K562 (cell line): Measurements from ENCODE around the gene LY6G5B. TPM values are rescaled to one million over a fixed set of nuclear protein-coding genes. Genes with fewer than 3 reads are reported as not detected.

Source experiments
- ATAC-seq: fragments of 200-7000 bp; cut with Tn5 transposase; 3 replicates; pipeline ENCODE4 v1.9.1; 2020; ENCODE audit warnings: moderate library complexity
- BruUV-seq: library from RNA; stranded (reverse); fragments of 400-500 nt; replicated peaks from 2 replicates; lab custom pipeline; 2021; lab: Mats Ljungman, UMichigan
- CTCF ChIA-PET: fragments of 300-600 bp; formaldehyde crosslinking; extraction: SDS; loops from one replicate; lab custom pipeline; 2021; ENCODE audit warnings: low intra/inter-chr PET ratio; lab: Yijun Ruan, JAX
- POLR2A ChIA-PET: fragments of 300-600, 350-650 bp; sonication (Branson Sonifier 250); formaldehyde crosslinking; extraction: SDS; loops from one replicate; lab custom pipeline; 2021; ENCODE audit warnings: antibody characterized with exemption, inconsistent platforms; lab: Yijun Ruan, JAX
- DNase-seq, 4 experiments: peaks; one replicate each; pipeline versions ENCODE4 v3.0.0 to v3.0.0-alpha.2; 2011 to 2018; ENCODE audit warnings: low spot score in 3 of 4, mixed read lengths in 3 of 4; ENCODE audit errors: extremely low read depth in 1 of 4
- FAIRE-seq: peaks from 2 replicates; lab custom pipeline; 2011; peaks lifted over from hg19 to GRCh38; lab: Jason Lieb, UNC
- H2AFZ ChIP-seq: 2 replicates; pipeline ENCODE4 v1.6.0; 2011; ENCODE audit warnings: low read depth, low read length, control low read depth, inconsistent platforms
- H3K27ac ChIP-seq: fragments of 200-600 bp; 3 replicates; pipeline ENCODE4 v1.8.0; 2011; ENCODE audit warnings: low read depth, mild to moderate bottlenecking, control low read depth, inconsistent platforms, low read length, moderate library complexity, mixed read lengths; ENCODE audit errors: extremely low read depth
- H3K27me3 ChIP-seq, 2 experiments: fragments of 300-600 bp in 1 of 2; 2 replicates in 1 of 2; 3 replicates in 1 of 2; pipeline versions ENCODE4 v1.6.0 to v1.8.0; 2011; ENCODE audit warnings: inconsistent platforms in 2 of 2, low read length in 2 of 2, mild to moderate bottlenecking in 1 of 2, mixed read lengths in 1 of 2, moderate library complexity in 1 of 2; ENCODE audit not compliant: control insufficient read depth in 2 of 2, insufficient read depth in 2 of 2
- H3K36me3 ChIP-seq: fragments of 300-600 bp; 3 replicates; pipeline ENCODE4 v1.8.0; 2011; ENCODE audit warnings: mild to moderate bottlenecking, low read length, inconsistent platforms; ENCODE audit not compliant: control insufficient read depth, insufficient read depth
- H3K4me1 ChIP-seq, 2 experiments: fragments of 200-600 bp in 1 of 2; replicated peaks in 1 of 2; 2 replicates in 1 of 2; 3 replicates in 1 of 2; pipeline versions ENCODE4 v1.5.1 to v1.8.0; 2011; ENCODE audit warnings: inconsistent platforms in 2 of 2, low read length in 2 of 2, mild to moderate bottlenecking in 1 of 2, mixed read lengths in 1 of 2, moderate library complexity in 1 of 2; ENCODE audit not compliant: control insufficient read depth in 2 of 2, insufficient read depth in 2 of 2
- H3K4me2 ChIP-seq: 2 replicates; pipeline ENCODE4 v1.6.1; 2011; ENCODE audit warnings: low read length, control low read depth, inconsistent platforms, mixed read lengths; ENCODE audit not compliant: insufficient read depth
- H3K4me3 ChIP-seq: fragments of 200-600 bp; sonication (generic), shearing (Covaris generic); 2 replicates; pipeline ENCODE4 v1.5.1; 2016; ENCODE audit warnings: control low read depth, inconsistent platforms
- H3K79me2 ChIP-seq: fragments of 200-600 bp; 3 replicates; pipeline ENCODE4 v1.8.0; 2011; ENCODE audit warnings: low read length, inconsistent platforms; ENCODE audit not compliant: control insufficient read depth, insufficient read depth
- H3K9ac ChIP-seq, 2 experiments: 2 replicates each; pipeline versions ENCODE4 v1.6.0 to v1.6.1; 2011; ENCODE audit warnings: low read depth in 2 of 2, low read length in 2 of 2, control low read depth in 1 of 2, inconsistent platforms in 1 of 2, mild to moderate bottlenecking in 1 of 2, mixed read lengths in 1 of 2; ENCODE audit not compliant: insufficient read depth in 1 of 2
- H3K9me1 ChIP-seq: one replicate; pipeline ENCODE4 v1.6.0; 2011; ENCODE audit warnings: inconsistent platforms, mild to moderate bottlenecking, low read length, moderate library complexity; ENCODE audit not compliant: control insufficient read depth, insufficient read depth
- H3K9me3 ChIP-seq: replicated peaks from 2 replicates; pipeline ENCODE4 v1.5.1; 2011; ENCODE audit warnings: low read depth, low read length, inconsistent platforms; ENCODE audit not compliant: control insufficient read depth, insufficient read depth
- H4K20me1 ChIP-seq: replicated peaks from 2 replicates; pipeline ENCODE4 v1.6.1; 2011; ENCODE audit warnings: low read length, inconsistent platforms, mixed read lengths; ENCODE audit not compliant: control insufficient read depth, insufficient read depth
- BHLHE40 ChIP-seq: IDR thresholded peaks from 2 replicates; pipeline ENCODE4 v1.6.1; 2011; ENCODE audit warnings: low read length, improper control_type of control experiment
- BRF1 ChIP-seq: IDR thresholded peaks from 3 replicates; pipeline ENCODE4 v1.6.1; 2011; ENCODE audit warnings: borderline replicate concordance, mild to moderate bottlenecking; ENCODE audit not compliant: insufficient read length; ENCODE audit errors: extremely low read depth
- HNRNPL ChIP-seq: fragments of 200-400 bp; formaldehyde crosslinking; IDR thresholded peaks from 2 replicates; pipeline ENCODE4 v1.6.1; 2017; ENCODE audit warnings: low read depth, mild to moderate bottlenecking, low read length
- POLR2G ChIP-seq: fragments of 200-400 bp; formaldehyde crosslinking; IDR thresholded peaks from 2 replicates; pipeline ENCODE4 v1.6.1; 2017; ENCODE audit warnings: low read depth, mild to moderate bottlenecking, antibody characterized with exemption, low read length, moderate library complexity
- RB1 ChIP-seq: fragments of 450-650 bp; IDR thresholded peaks from 2 replicates; pipeline ENCODE4 v1.6.1; 2017; ENCODE audit warnings: low read depth, mild to moderate bottlenecking
- ZNF140 ChIP-seq: fragments of 250-450 bp; sonication (Bioruptor Pico); IDR thresholded peaks from 2 replicates; pipeline ENCODE4 v1.8.0; 2021; ENCODE audit warnings: moderate library complexity, mild to moderate bottlenecking, inconsistent platforms
- ZNF143 ChIP-seq: sonication (generic); formaldehyde crosslinking; IDR thresholded peaks from 2 replicates; pipeline ENCODE4 v1.9.0; 2022; ENCODE audit warnings: mild to moderate bottlenecking, missing genetic modification reagents
- WGBS: fragments of 100-300 bp; shearing (Covaris generic); methylation state at CpG from one replicate; pipeline ENCODE4 v1.1.6; 2016; ENCODE audit warnings: low coverage, mixed read lengths; ENCODE audit not compliant: insufficient coverage; ENCODE audit errors: missing lambda C conversion rate; 5-methylcytosine and 5-hydroxymethylcytosine counted together
- in situ Hi-C: fragments of 300-500 bp; cut with MboI; formaldehyde crosslinking; loops from 4 replicates; pipeline ENCODE4 v1.15.0; 2018; ENCODE audit warnings: inconsistent platforms, mixed read lengths
- intact Hi-C: fragments of 100-400 bp; cut with micrococcal nuclease; formaldehyde crosslinking; loops from 2 replicates; pipeline ENCODE4 v1.14.2; 2022
- polyA plus RNA-seq, 8 experiments: library from polyadenylated mRNA; depleted of rRNA in 4 of 8; stranded (reverse) in 5 of 8; unstranded in 3 of 8; fragments of >200 nt; fragmentation: Nextera tagmentation in 2 of 8; fragmentation: Illumina TruSeq in 1 of 8; extraction: Ambion mirVana in 2 of 8; extraction: Trizol in 1 of 8; gene quantifications; 2 replicates each; pipeline versions ENCODE4 v1.2.1 to v1.2.3, GENCODE V29; 2011 to 2014; ENCODE audit warnings: inconsistent platforms in 1 of 8, missing spikeins in 1 of 8
- total RNA-seq, 7 experiments: library from RNA; depleted of rRNA in 6 of 7; stranded (reverse); fragments of >200 nt in 6 of 7; fragmentation: Illumina TruSeq in 2 of 7; extraction: Trizol in 2 of 7; gene quantifications; 2 replicates each; pipeline versions ENCODE4 v1.2.1 to v1.2.3, GENCODE V29; 2011 to 2021; ENCODE audit warnings: low replicate concordance in 1 of 7
- TF ChIP-seq, protein P1 (sequence below): fragments of 450-650 bp; IDR thresholded peaks from 2 replicates; pipeline ENCODE4 v1.6.1; 2016; ENCODE audit warnings: low read depth
- TF ChIP-seq, protein P2 (sequence below): sonication (generic); formaldehyde crosslinking; IDR thresholded peaks from 2 replicates; pipeline ENCODE4 v1.8.0; 2022; ENCODE audit warnings: mild to moderate bottlenecking, missing genetic modification reagents

Gene LY6G5B
- total and polyA plus RNA-seq, 9 of the 15 experiments (the other 6 are each of a cell fraction or from before 2014, with no cell fraction given), result 6.0 to 27.0 (median 7.5) TPM

DNA sequence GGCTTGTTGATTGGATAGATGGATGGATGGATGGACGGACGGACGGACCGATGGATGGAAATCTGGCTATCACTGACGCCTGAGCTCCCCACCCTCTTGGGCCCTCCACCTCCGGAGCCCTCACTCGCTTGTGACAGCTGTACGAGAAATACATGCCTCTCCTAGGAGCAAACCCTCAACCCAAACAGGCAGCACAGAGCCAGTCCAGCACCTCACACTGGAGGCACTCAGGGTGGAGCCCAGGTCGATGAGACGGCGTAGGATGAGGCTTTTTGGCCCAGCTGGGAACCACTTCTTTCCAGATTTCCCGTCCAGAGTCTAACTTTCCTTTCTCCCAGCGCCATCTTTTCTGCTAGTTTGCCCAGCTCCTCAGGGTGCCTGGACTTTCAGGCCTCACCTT, 13.8 kb downstream of the LY6G5B start:
- no peak for ATAC-seq
- H3K9ac ChIP-seq, result peak overlapping the region in 1 of 2 experiments; percentile 59; a peak in 2 of 4 replicates
- ChIA-PET CTCF (no interaction called here), POLR2A (interaction anchor here (0.6 to 2.2 kb wide), 13 partner anchors 10 to 154 kb away, joined by 3 to 16 read pairs (median 6); partner anchors contain the start of genes ABHD16A, BAG6, C6orf47 and CSNK2B)
- FAIRE-seq, result no peak
- no peaks in the 10 kb centered on the region for H4K20me1 ChIP-seq
- no peak overlapping the region for H2AFZ ChIP-seq
- intact Hi-C loops, result no loop called here
- H3K9me3 ChIP-seq, result no peaks in the 10 kb centered on the region
- no TSS peak for BruUV-seq
- TF ChIP-seq ZNF140 (CRISPR knock-in tag) (no peak), BRF1 (no peak), HNRNPL (no peak), POLR2G (0 out of 2 replicates have a peak, but pooled peaks have one; percentile 1), BHLHE40 (no peak), RB1 (no peak), ZNF143 (CRISPR knock-in tag) (no peak)
- TF ChIP-seq, protein P1, sequence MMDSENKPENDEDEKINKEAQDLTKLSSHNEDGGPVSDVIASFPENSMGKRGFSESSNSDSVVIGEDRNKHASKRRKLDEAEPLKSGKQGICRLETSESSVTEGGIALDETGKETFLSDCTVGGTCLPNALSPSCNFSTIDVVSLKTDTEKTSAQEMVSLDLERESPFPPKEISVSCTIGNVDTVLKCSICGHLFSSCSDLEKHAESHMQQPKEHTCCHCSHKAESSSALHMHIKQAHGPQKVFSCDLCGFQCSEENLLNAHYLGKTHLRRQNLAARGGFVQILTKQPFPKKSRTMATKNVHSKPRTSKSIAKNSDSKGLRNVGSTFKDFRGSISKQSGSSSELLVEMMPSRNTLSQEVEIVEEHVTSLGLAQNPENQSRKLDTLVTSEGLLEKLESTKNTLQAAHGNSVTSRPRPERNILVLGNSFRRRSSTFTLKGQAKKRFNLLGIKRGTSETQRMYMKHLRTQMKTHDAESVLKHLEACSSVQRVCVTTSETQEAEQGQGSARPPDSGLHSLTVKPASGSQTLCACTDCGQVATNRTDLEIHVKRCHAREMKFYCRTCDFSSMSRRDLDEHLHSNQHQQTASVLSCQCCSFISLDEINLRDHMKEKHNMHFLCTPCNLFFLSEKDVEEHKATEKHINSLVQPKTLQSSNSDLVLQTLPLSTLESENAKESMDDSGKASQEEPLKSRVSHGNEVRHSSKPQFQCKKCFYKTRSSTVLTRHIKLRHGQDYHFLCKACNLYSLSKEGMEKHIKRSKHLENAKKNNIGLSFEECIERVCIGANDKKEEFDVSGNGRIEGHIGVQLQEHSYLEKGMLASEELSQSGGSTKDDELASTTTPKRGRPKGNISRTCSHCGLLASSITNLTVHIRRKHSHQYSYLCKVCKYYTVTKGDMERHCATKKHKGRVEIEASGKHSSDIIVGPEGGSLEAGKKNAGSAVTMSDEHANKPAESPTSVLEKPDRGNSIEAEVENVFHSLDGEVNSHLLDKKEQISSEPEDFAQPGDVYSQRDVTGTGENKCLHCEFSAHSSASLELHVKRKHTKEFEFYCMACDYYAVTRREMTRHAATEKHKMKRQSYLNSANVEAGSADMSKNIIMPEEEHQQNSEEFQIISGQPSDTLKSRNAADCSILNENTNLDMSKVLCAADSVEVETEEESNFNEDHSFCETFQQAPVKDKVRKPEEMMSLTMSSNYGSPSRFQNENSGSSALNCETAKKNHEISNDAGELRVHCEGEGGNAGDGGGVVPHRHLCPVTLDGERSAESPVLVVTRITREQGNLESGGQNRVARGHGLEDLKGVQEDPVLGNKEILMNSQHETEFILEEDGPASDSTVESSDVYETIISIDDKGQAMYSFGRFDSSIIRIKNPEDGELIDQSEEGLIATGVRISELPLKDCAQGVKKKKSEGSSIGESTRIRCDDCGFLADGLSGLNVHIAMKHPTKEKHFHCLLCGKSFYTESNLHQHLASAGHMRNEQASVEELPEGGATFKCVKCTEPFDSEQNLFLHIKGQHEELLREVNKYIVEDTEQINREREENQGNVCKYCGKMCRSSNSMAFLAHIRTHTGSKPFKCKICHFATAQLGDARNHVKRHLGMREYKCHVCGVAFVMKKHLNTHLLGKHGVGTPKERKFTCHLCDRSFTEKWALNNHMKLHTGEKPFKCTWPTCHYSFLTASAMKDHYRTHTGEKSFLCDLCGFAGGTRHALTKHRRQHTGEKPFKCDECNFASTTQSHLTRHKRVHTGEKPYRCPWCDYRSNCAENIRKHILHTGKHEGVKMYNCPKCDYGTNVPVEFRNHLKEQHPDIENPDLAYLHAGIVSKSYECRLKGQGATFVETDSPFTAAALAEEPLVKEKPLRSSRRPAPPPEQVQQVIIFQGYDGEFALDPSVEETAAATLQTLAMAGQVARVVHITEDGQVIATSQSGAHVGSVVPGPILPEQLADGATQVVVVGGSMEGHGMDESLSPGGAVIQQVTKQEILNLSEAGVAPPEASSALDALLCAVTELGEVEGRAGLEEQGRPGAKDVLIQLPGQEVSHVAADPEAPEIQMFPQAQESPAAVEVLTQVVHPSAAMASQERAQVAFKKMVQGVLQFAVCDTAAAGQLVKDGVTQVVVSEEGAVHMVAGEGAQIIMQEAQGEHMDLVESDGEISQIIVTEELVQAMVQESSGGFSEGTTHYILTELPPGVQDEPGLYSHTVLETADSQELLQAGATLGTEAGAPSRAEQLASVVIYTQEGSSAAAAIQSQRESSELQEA, result peak; percentile 67
- TF ChIP-seq, protein P2, sequence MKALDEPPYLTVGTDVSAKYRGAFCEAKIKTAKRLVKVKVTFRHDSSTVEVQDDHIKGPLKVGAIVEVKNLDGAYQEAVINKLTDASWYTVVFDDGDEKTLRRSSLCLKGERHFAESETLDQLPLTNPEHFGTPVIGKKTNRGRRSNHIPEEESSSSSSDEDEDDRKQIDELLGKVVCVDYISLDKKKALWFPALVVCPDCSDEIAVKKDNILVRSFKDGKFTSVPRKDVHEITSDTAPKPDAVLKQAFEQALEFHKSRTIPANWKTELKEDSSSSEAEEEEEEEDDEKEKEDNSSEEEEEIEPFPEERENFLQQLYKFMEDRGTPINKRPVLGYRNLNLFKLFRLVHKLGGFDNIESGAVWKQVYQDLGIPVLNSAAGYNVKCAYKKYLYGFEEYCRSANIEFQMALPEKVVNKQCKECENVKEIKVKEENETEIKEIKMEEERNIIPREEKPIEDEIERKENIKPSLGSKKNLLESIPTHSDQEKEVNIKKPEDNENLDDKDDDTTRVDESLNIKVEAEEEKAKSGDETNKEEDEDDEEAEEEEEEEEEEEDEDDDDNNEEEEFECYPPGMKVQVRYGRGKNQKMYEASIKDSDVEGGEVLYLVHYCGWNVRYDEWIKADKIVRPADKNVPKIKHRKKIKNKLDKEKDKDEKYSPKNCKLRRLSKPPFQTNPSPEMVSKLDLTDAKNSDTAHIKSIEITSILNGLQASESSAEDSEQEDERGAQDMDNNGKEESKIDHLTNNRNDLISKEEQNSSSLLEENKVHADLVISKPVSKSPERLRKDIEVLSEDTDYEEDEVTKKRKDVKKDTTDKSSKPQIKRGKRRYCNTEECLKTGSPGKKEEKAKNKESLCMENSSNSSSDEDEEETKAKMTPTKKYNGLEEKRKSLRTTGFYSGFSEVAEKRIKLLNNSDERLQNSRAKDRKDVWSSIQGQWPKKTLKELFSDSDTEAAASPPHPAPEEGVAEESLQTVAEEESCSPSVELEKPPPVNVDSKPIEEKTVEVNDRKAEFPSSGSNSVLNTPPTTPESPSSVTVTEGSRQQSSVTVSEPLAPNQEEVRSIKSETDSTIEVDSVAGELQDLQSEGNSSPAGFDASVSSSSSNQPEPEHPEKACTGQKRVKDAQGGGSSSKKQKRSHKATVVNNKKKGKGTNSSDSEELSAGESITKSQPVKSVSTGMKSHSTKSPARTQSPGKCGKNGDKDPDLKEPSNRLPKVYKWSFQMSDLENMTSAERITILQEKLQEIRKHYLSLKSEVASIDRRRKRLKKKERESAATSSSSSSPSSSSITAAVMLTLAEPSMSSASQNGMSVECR (CRISPR knock-in tag), result no peak
- H3K27me3 ChIP-seq, result no peaks in the 10 kb centered on the region
- peaks cover 25 to 44% of the 10 kb centered on the region in 2 experiments; a peak in 4 of 5 replicates for H3K4me1 ChIP-seq
- WGBS, result 84% methylated on average over 13 of the region's 13 CpGs
- H3K79me2 ChIP-seq, result no peaks in the 10 kb centered on the region; the same call in 2 of the 3 replicates
- H3K4me2 ChIP-seq, result no peak overlapping the region
- no peak overlapping the region for H3K4me3 ChIP-seq
- in situ Hi-C loops, result no loop called here
- no peak overlapping the region for H3K27ac ChIP-seq
- DNase-seq, result no peak
- H3K36me3 ChIP-seq, result peaks cover 36% of the 10 kb centered on the region
- no peaks in the 10 kb centered on the region for H3K9me1 ChIP-seq
